CD14-positive monocyte (primary cell): ENCODE results near the gene KDM3B. TPM values are rescaled to one million over a fixed set of nuclear protein-coding genes. Genes with fewer than 3 reads are reported as not detected.
A peak's percentile ranks its signal among the peaks of the same experiment; 100 is the strongest.

ENCODE experiments used
- DNase-seq, 3 donors: peaks; one replicate each; pipeline ENCODE4 v3.0.0-alpha.2; 2011 to 2022
- H2AFZ ChIP-seq: 2 replicates; pipeline ENCODE4 v1.6.0; 2012; ENCODE audit warnings: mild to moderate bottlenecking, low read depth, low read length, inconsistent platforms; ENCODE audit not compliant: insufficient read depth, poor library complexity, severe bottlenecking
- H3K27ac ChIP-seq, 2 donors: 1 replicate in 1 of 2; 2 replicates in 1 of 2; pipeline ENCODE4 v1.5.1; 2012 to 2013; ENCODE audit warnings: low read length in 2 of 2, control low read depth in 1 of 2, inconsistent platforms in 1 of 2, low read depth in 1 of 2, mild to moderate bottlenecking in 1 of 2
- H3K27me3 ChIP-seq, 2 donors: one replicate each; pipeline versions ENCODE4 v1.6.0 to v1.6.1; 2011 to 2013; ENCODE audit warnings: low read length in 2 of 2; ENCODE audit not compliant: control insufficient read depth in 2 of 2, insufficient read depth in 2 of 2
- H3K36me3 ChIP-seq, 2 donors: replicated peaks in 1 of 2; 1 replicate in 1 of 2; 2 replicates in 1 of 2; pipeline versions ENCODE4 v1.5.1 to v1.6.1; 2012 to 2013; ENCODE audit warnings: low read length in 2 of 2, control low read depth in 1 of 2, inconsistent platforms in 1 of 2, mild to moderate bottlenecking in 1 of 2; ENCODE audit not compliant: insufficient read depth in 2 of 2, control insufficient read depth in 1 of 2
- H3K4me1 ChIP-seq, 2 donors: 1 replicate in 1 of 2; 2 replicates in 1 of 2; pipeline versions ENCODE4 v1.5.1 to v1.6.1; 2012 to 2013; ENCODE audit warnings: low read length in 2 of 2, control low read depth in 1 of 2, inconsistent platforms in 1 of 2, mild to moderate bottlenecking in 1 of 2, moderate library complexity in 1 of 2; ENCODE audit not compliant: insufficient read depth in 2 of 2, control insufficient read depth in 1 of 2
- H3K4me2 ChIP-seq: replicated peaks from 2 replicates; pipeline ENCODE3; 2012; ENCODE audit warnings: low read length, moderate library complexity, mild to moderate bottlenecking; ENCODE audit not compliant: poor library complexity, severe bottlenecking; ENCODE audit errors: extremely low read depth
- H3K4me3 ChIP-seq, 3 experiments: fragments of 200-600 bp in 1 of 3; sonication (generic) in 1 of 3; replicated peaks in 1 of 3; 1 replicate in 2 of 3; 2 replicates in 1 of 3; pipeline ENCODE4 v1.5.1; 2011 to 2013; ENCODE audit warnings: low read length in 3 of 3, mild to moderate bottlenecking in 3 of 3, control low read depth in 2 of 3, low read depth in 2 of 3, inconsistent platforms in 1 of 3, moderate library complexity in 1 of 3
- H3K79me2 ChIP-seq: 2 replicates; pipeline ENCODE4 v1.6.0; 2012; ENCODE audit warnings: mild to moderate bottlenecking, control low read depth, inconsistent platforms, low read length, moderate library complexity; ENCODE audit not compliant: insufficient read depth
- H3K9ac ChIP-seq: 2 replicates; pipeline ENCODE4 v1.6.0; 2017; ENCODE audit warnings: low read length, mild to moderate bottlenecking; ENCODE audit not compliant: insufficient read depth, poor library complexity, severe bottlenecking
- H3K9me3 ChIP-seq, 2 donors: replicated peaks in 1 of 2; 1 replicate in 1 of 2; 2 replicates in 1 of 2; pipeline versions ENCODE4 v1.5.1 to v1.6.1; 2012 to 2013; ENCODE audit warnings: low read length in 2 of 2, control low read depth in 1 of 2; ENCODE audit not compliant: control insufficient read depth in 1 of 2, insufficient read depth in 1 of 2
- H4K20me1 ChIP-seq: 2 replicates; pipeline ENCODE4 v1.6.0; 2012; ENCODE audit warnings: mild to moderate bottlenecking, low read length, control low read depth, moderate library complexity; ENCODE audit not compliant: insufficient read depth
- H3K27ac Mint-ChIP-seq, 7 donors: one replicate each; pipeline ENCODE4 v1.8.0; 2020; ENCODE audit warnings: mild to moderate bottlenecking in 7 of 7, mixed read lengths in 7 of 7, moderate library complexity in 6 of 7, inconsistent platforms in 2 of 7
- H3K27me3 Mint-ChIP-seq, 3 donors: one replicate each; pipeline ENCODE4 v1.8.0; 2021 to 2022; ENCODE audit warnings: low read depth in 3 of 3, mild to moderate bottlenecking in 3 of 3, mixed read lengths in 3 of 3, moderate library complexity in 3 of 3, inconsistent platforms in 1 of 3
- H3K36me3 Mint-ChIP-seq, 2 donors: one replicate each; pipeline ENCODE4 v1.8.0; 2020; ENCODE audit warnings: mixed read lengths in 2 of 2, inconsistent platforms in 1 of 2, mild to moderate bottlenecking in 1 of 2
- H3K4me1 Mint-ChIP-seq: one replicate; pipeline ENCODE4 v1.8.0; 2020; ENCODE audit warnings: mild to moderate bottlenecking, mixed read lengths
- H3K4me3 Mint-ChIP-seq, 2 donors: one replicate each; pipeline ENCODE4 v1.8.0; 2020; ENCODE audit warnings: mild to moderate bottlenecking in 2 of 2, mixed read lengths in 2 of 2, moderate library complexity in 1 of 2
- H3K9me3 Mint-ChIP-seq, 7 donors: one replicate each; pipeline ENCODE4 v1.8.0; 2020 to 2022; ENCODE audit warnings: mixed read lengths in 7 of 7, mild to moderate bottlenecking in 6 of 7, moderate library complexity in 6 of 7, inconsistent platforms in 2 of 7
- CTCF ChIP-seq: fragments of 200-600 bp; IDR thresholded peaks from one replicate; pipeline ENCODE4 v1.8.0; 2022; ENCODE audit warnings: antibody characterized with exemption, mild to moderate bottlenecking
- WGBS: methylation state at CpG from one replicate; pipeline ENCODE4 v1.1.5; 2013; ENCODE audit warnings: missing lambda C conversion rate; ENCODE audit not compliant: insufficient coverage; 5-methylcytosine and 5-hydroxymethylcytosine counted together
- intact Hi-C, 2 donors: fragments of 100-400 bp; cut with micrococcal nuclease; formaldehyde crosslinking; loops; one replicate each; pipeline versions ENCODE4 v1.15.0 to v1.15.1; 2023
- polyA plus RNA-seq, 3 donors: library from polyadenylated mRNA; depleted of rRNA in 1 of 3; unstranded in 2 of 3; stranded (reverse) in 1 of 3; fragments of 300-500 nt in 2 of 3; fragments of >200 nt in 1 of 3; fragmentation: Illumina TruSeq in 2 of 3; gene quantifications; 1 replicate in 2 of 3; 2 replicates in 1 of 3; pipeline ENCODE4 v1.2.3, GENCODE V29; 2012 to 2021

Gene KDM3B
- polyA plus RNA-seq, 3 donors: 11.7 to 52.1 (median 17.4) TPM

GRCh38 chr5:138418444-138418843 lies 66.0 kb downstream of the KDM3B start:
- Histone ChIP-seq H4K20me1 (peaks cover 14% of the 10 kb centered on the region), H3K4me2 (no peak overlapping the region), H3K27me3 (no peaks in the 10 kb centered on the region), H3K4me1 (no peaks in the 10 kb centered on the region), H2AFZ (no peak overlapping the region), H3K79me2 (peaks cover 4% of the 10 kb centered on the region), H3K9me3 (no peaks in the 10 kb centered on the region), H3K4me3 (no peak overlapping the region), H3K27ac (no peak overlapping the region), H3K9ac (no peak overlapping the region), H3K36me3 (peaks cover 85 to 98% of the 10 kb centered on the region in 2 donors)
- no peaks in the 10 kb centered on the region for H3K4me1 Mint-ChIP-seq
- no peaks in the 10 kb centered on the region for H3K27me3 Mint-ChIP-seq
- peaks cover 85 to 97% of the 10 kb centered on the region in 2 donors for H3K36me3 Mint-ChIP-seq
- TF ChIP-seq CTCF: no peak
- no peak overlapping the region for H3K27ac Mint-ChIP-seq
- intact Hi-C loops: loop anchor here in 1 of 2 donors (10.0 kb wide), 1 partner anchor 234 kb away; no protein-coding TSS in a partner anchor
- H3K4me3 Mint-ChIP-seq: no peak overlapping the region
- no peak for DNase-seq
- 80% methylated on average over 1 of the region's 2 CpGs for WGBS
- no peaks in the 10 kb centered on the region for H3K9me3 Mint-ChIP-seq

- 100% methylated on average over 1 of the region's 1 CpG for WGBS
- Mint-ChIP-seq H3K4me1 (no peaks in the 10 kb centered on the region), H3K36me3 (peaks cover 84 to 99% of the 10 kb centered on the region in 2 donors), H3K27me3 (no peaks in the 10 kb centered on the region), H3K9me3 (no peaks in the 10 kb centered on the region), H3K4me3 (no peak overlapping the region), H3K27ac (peak overlapping the region in 1 of 7 donors; percentile 8)
- peaks cover 4% of the 10 kb centered on the region for H4K20me1 ChIP-seq
- no peaks in the 10 kb centered on the region for H3K9me3 ChIP-seq
- no peaks in the 10 kb centered on the region for H3K79me2 ChIP-seq
- H3K27ac ChIP-seq: peak overlapping the region in 1 of 2 donors; percentile 27
- no peak overlapping the region for H2AFZ ChIP-seq
- intact Hi-C loops: no loop called here
- H3K9ac ChIP-seq: no peak overlapping the region
- peaks cover 94 to 100% of the 10 kb centered on the region in 2 donors for H3K36me3 ChIP-seq
- H3K4me2 ChIP-seq: no peak overlapping the region
- no peak for DNase-seq
- H3K4me1 ChIP-seq: no peaks in the 10 kb centered on the region
- H3K4me3 ChIP-seq: no peak overlapping the region
- no peaks in the 10 kb centered on the region for H3K27me3 ChIP-seq
- no peak for TF ChIP-seq CTCF
Observed at GRCh38 chr5:138425079-138425478, 72.6 kb downstream of the KDM3B start.
